PFSK-1 (cell line): ENCODE measurements around the gene MARF1.

Experiments
- FOXP2 ChIP-seq: optimal IDR thresholded peaks from 2 replicates; pipeline ENCODE3; 2011; ENCODE audit warnings: borderline replicate concordance, control low read depth, inconsistent platforms; ENCODE audit not compliant: insufficient read depth; ENCODE audit errors: extremely low read length, extremely low read depth
- POLR2AphosphoS5 ChIP-seq: IDR thresholded peaks from 2 replicates; pipeline ENCODE4 v1.6.1; 2012; ENCODE audit warnings: low read depth, mild to moderate bottlenecking, control low read depth, low read length, moderate library complexity
- REST ChIP-seq, 2 experiments: IDR thresholded peaks; 2 replicates each; pipeline versions ENCODE4 v1.6.1 to v1.8.0; 2011 to 2012; ENCODE audit warnings: low read depth in 2 of 2, low read length in 2 of 2, control low read depth in 1 of 2, inconsistent platforms in 1 of 2, mild to moderate bottlenecking in 1 of 2, moderate library complexity in 1 of 2; ENCODE audit not compliant: insufficient read depth in 1 of 2
- SIN3A ChIP-seq: IDR thresholded peaks from 2 replicates; pipeline ENCODE4 v1.6.1; 2012; ENCODE audit warnings: mild to moderate bottlenecking, low read length, moderate library complexity, borderline replicate concordance; ENCODE audit not compliant: insufficient read depth
- TAF1 ChIP-seq: IDR thresholded peaks from 2 replicates; pipeline ENCODE4 v1.6.1; 2012; ENCODE audit warnings: low read length, control low read depth, borderline replicate concordance; ENCODE audit not compliant: insufficient read depth

MARF1 gene

GRCh38 chr16:15576960-15577958, 65.7 kb downstream of the MARF1 start:
- TF ChIP-seq POLR2AphosphoS5 (no peak), TAF1 (no peak), REST (IDR thresholded peaks at IDR 0.05; ENCODE audit: insufficient read depth in 1 of 2, low read depth in 2 of 2, low read length in 2 of 2) (no peak), FOXP2 (no peak), SIN3A (no peak)

GRCh38 chr16:15575293-15576049, 67.5 kb downstream of the MARF1 start:
- TF ChIP-seq POLR2AphosphoS5 = no peak
- no peak for TF ChIP-seq TAF1
- TF ChIP-seq REST (IDR thresholded peaks at IDR 0.05; ENCODE audit: insufficient read depth in 1 of 2, low read depth in 2 of 2, low read length in 2 of 2) = no peak
- no peak for TF ChIP-seq SIN3A
- TF ChIP-seq FOXP2 = no peak

DNA sequence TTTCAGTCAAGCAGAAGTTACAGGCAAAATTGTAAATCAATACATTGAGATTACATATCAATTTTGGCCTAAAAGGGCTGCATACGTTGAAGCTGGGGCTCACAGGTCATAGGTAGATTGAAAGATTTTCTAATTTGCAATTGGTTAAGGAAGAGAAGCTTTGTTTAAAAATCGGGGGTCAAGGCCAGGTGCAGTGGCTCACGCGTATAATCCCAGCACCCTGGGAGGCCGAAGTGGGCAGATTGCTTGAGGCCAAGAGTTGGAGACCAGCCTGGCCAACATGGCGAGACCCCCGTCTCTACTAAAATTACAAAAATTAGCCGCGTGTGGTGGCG, 68.4 kb downstream of the MARF1 start:
- TF ChIP-seq SIN3A (no peak), REST (IDR thresholded peaks at IDR 0.05; ENCODE audit: insufficient read depth in 1 of 2, low read depth in 2 of 2, low read length in 2 of 2) (no peak), POLR2AphosphoS5 (no peak), TAF1 (no peak), FOXP2 (no peak)

- no peak for TF ChIP-seq REST (IDR thresholded peaks at IDR 0.05; ENCODE audit: insufficient read depth in 1 of 2, low read depth in 2 of 2, low read length in 2 of 2)
- TF ChIP-seq TAF1 = no peak
- no peak for TF ChIP-seq SIN3A
- TF ChIP-seq FOXP2 = no peak
- TF ChIP-seq POLR2AphosphoS5 = no peak
Measured at GRCh38 chr16:15573274-15573895, 69.6 kb downstream of the MARF1 start.
